ENCODE results near the gene AAK1. TPM values are rescaled to one million over a fixed set of nuclear protein-coding genes. Genes with fewer than 3 reads are reported as not detected.
"Not testable (repeated sequence)": the region's sequence is repeated elsewhere in the genome, so short reads cannot be mapped to it uniquely, and the experiment has no call there.

Gene AAK1
- polyA plus RNA-seq, 3 donors: 9.8 to 18.9 (median 10.8) TPM

- H3K4me3 Mint-ChIP-seq: no peak overlapping the region
- peak in 2 of 3 donors; percentile 40 to 45 for DNase-seq
- H4K20me1 ChIP-seq (ENCODE audit: insufficient read depth, low read length): peaks cover 73% of the 10 kb centered on the region
- TF ChIP-seq CTCF (IDR thresholded peaks at IDR 0.05): no peak
- no peaks in the 10 kb centered on the region for H3K9me3 ChIP-seq (replicated peaks in 1 of 2; ENCODE audit: control insufficient read depth in 1 of 2, insufficient read depth in 1 of 2, low read length in 2 of 2)
- H3K9me3 Mint-ChIP-seq: peaks cover 0 to 3% (median 0%) of the 10 kb centered on the region in 7 donors
- no peaks in the 10 kb centered on the region for H3K36me3 ChIP-seq (replicated peaks in 1 of 2; ENCODE audit: control insufficient read depth in 1 of 2, insufficient read depth in 2 of 2, low read length in 2 of 2)
- intact Hi-C loops (cut with micrococcal nuclease): loop anchor here in 1 of 2 donors (5.0 kb wide), 1 partner anchor 42 kb away; no protein-coding TSS in a partner anchor
- H3K36me3 Mint-ChIP-seq: peaks cover 4 to 5% of the 10 kb centered on the region in 2 donors
- H3K27me3 Mint-ChIP-seq (ENCODE audit: low read depth in 3 of 3): no peaks in the 10 kb centered on the region
- H3K27ac Mint-ChIP-seq: peak overlapping the region; percentile 5 to 77 (median 45)
- H2AFZ ChIP-seq (ENCODE audit: insufficient read depth, low read depth, low read length, poor library complexity, severe bottlenecking): no peak overlapping the region
- H3K27ac ChIP-seq (ENCODE audit: low read depth in 1 of 2, low read length in 2 of 2): peak overlapping the region in 1 of 2 donors; percentile 53
- no peak overlapping the region for H3K9ac ChIP-seq (ENCODE audit: insufficient read depth, low read length, poor library complexity, severe bottlenecking)
- H3K4me1 ChIP-seq (ENCODE audit: control insufficient read depth in 1 of 2, insufficient read depth in 2 of 2, low read length in 2 of 2): peaks cover 71 to 75% of the 10 kb centered on the region in 2 donors
- peaks cover 5% of the 10 kb centered on the region for H3K4me1 Mint-ChIP-seq
- no peak overlapping the region for H3K4me3 ChIP-seq (replicated peaks in 1 of 3; ENCODE audit: low read depth in 2 of 3, low read length in 3 of 3)
- peaks cover 99% of the 10 kb centered on the region for H3K79me2 ChIP-seq (ENCODE audit: insufficient read depth, low read length)
- no peaks in the 10 kb centered on the region for H3K27me3 ChIP-seq (ENCODE audit: control insufficient read depth in 2 of 2, insufficient read depth in 2 of 2, low read length in 2 of 2)
- WGBS (ENCODE audit: insufficient coverage): no CpG with 5 or more reads among the region's 1 CpG
- H3K4me2 ChIP-seq (replicated peaks; ENCODE audit: extremely low read depth, low read length, poor library complexity, severe bottlenecking): peak overlapping the region; percentile 14
Observed at GRCh38 chr2:69624131-69624530, 19.4 kb downstream of the AAK1 start.

DNA sequence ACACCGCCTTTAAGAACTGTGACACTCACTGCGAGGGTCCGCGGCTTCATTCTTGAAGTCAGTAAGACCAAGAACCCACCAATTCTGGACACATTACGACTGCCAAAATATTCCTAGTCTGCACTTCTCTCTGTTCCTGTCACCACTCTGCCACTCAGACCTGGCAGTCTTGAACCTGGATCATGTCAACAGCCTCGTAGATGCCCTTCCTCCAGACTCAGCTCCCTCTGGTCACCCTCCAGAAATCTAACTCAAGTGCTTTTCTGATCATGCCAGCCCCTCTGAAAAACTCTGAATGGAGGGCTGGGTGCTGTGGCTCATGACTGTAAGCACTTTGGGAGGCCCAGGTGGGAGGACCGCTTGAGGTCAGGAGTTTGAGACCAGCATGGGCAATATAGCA is 20.3 kb downstream of the AAK1 start:
- 84% methylated on average over 5 of the region's 7 CpGs for WGBS (ENCODE audit: insufficient coverage)
- Histone ChIP-seq H3K4me3 (replicated peaks in 1 of 3; ENCODE audit: low read depth in 2 of 3, low read length in 3 of 3) (no peak overlapping the region), H3K4me2 (replicated peaks; ENCODE audit: extremely low read depth, low read length, poor library complexity, severe bottlenecking) (no peak overlapping the region), H3K36me3 (replicated peaks in 1 of 2; ENCODE audit: control insufficient read depth in 1 of 2, insufficient read depth in 2 of 2, low read length in 2 of 2) (no peaks in the 10 kb centered on the region), H3K4me1 (ENCODE audit: control insufficient read depth in 1 of 2, insufficient read depth in 2 of 2, low read length in 2 of 2) (peaks cover 69 to 74% of the 10 kb centered on the region in 2 donors), H3K9ac (ENCODE audit: insufficient read depth, low read length, poor library complexity, severe bottlenecking) (no peak overlapping the region), H3K79me2 (ENCODE audit: insufficient read depth, low read length) (peaks cover 100% of the 10 kb centered on the region), H3K27me3 (ENCODE audit: control insufficient read depth in 2 of 2, insufficient read depth in 2 of 2, low read length in 2 of 2) (no peaks in the 10 kb centered on the region), H4K20me1 (ENCODE audit: insufficient read depth, low read length) (peaks cover 73% of the 10 kb centered on the region), H3K27ac (ENCODE audit: low read depth in 1 of 2, low read length in 2 of 2) (no peak overlapping the region), H3K9me3 (replicated peaks in 1 of 2; ENCODE audit: control insufficient read depth in 1 of 2, insufficient read depth in 1 of 2, low read length in 2 of 2) (no peaks in the 10 kb centered on the region), H2AFZ (ENCODE audit: insufficient read depth, low read depth, low read length, poor library complexity, severe bottlenecking) (no peak overlapping the region)
- Mint-ChIP-seq H3K4me1 (peaks cover 5% of the 10 kb centered on the region), H3K27me3 (ENCODE audit: low read depth in 3 of 3) (no peaks in the 10 kb centered on the region), H3K27ac (peak overlapping the region in 4 of 7 donors; percentile 1 to 82 (median 32)), H3K4me3 (no peak overlapping the region), H3K9me3 (peaks cover 0 to 3% (median 0%) of the 10 kb centered on the region in 7 donors), H3K36me3 (peaks cover 4 to 5% of the 10 kb centered on the region in 2 donors)
- DNase-seq: no peak
- TF ChIP-seq CTCF (IDR thresholded peaks at IDR 0.05): no peak
- intact Hi-C loops (cut with micrococcal nuclease): loop anchor here in 1 of 2 donors (5.0 kb wide), 1 partner anchor 41 kb away; no protein-coding TSS in a partner anchor

DNA sequence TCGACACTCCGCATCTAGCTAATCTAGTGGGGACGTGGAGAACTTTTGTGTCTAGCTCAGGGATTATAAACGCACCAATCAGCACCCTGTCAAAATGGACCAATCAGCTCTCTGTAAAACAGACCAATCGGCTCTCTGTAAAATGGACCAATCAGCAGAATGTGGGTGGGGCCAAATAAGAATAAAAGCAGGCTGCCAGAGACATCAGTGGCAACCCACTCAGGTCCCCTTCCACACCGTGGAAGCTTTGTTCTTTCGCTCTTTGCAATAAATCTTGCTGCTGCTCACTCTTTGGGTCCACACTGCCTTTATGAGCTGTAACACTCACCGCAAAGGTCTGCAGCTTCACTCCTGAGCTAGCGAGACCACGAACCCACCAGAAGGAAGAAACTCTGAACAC is 20.7 kb downstream of the AAK1 start:
- H3K27me3 Mint-ChIP-seq (ENCODE audit: low read depth in 3 of 3); H3K27me3 ChIP-seq (ENCODE audit: control insufficient read depth in 2 of 2, insufficient read depth in 2 of 2, low read length in 2 of 2); H3K4me3 ChIP-seq (replicated peaks in 1 of 3; ENCODE audit: low read depth in 2 of 3, low read length in 3 of 3); H3K4me3 Mint-ChIP-seq; H3K4me2 ChIP-seq (replicated peaks; ENCODE audit: extremely low read depth, low read length, poor library complexity, severe bottlenecking); H3K4me1 Mint-ChIP-seq; H3K36me3 Mint-ChIP-seq; H3K9me3 ChIP-seq (replicated peaks in 1 of 2; ENCODE audit: control insufficient read depth in 1 of 2, insufficient read depth in 1 of 2, low read length in 2 of 2); H3K27ac ChIP-seq (ENCODE audit: low read depth in 1 of 2, low read length in 2 of 2); H2AFZ ChIP-seq (ENCODE audit: insufficient read depth, low read depth, low read length, poor library complexity, severe bottlenecking); DNase-seq; H3K9me3 Mint-ChIP-seq; H3K36me3 ChIP-seq (replicated peaks in 1 of 2; ENCODE audit: control insufficient read depth in 1 of 2, insufficient read depth in 2 of 2, low read length in 2 of 2); H3K9ac ChIP-seq (ENCODE audit: insufficient read depth, low read length, poor library complexity, severe bottlenecking): not testable (repeated sequence)
- H3K79me2 ChIP-seq (ENCODE audit: insufficient read depth, low read length): peaks cover 99% of the 10 kb centered on the region
- intact Hi-C loops (cut with micrococcal nuclease): loop anchor here in 1 of 2 donors (5.0 kb wide), 1 partner anchor 41 kb away; no protein-coding TSS in a partner anchor
- H4K20me1 ChIP-seq (ENCODE audit: insufficient read depth, low read length): peaks cover 70% of the 10 kb centered on the region
- peaks cover 65 to 70% of the 10 kb centered on the region in 2 donors for H3K4me1 ChIP-seq (ENCODE audit: control insufficient read depth in 1 of 2, insufficient read depth in 2 of 2, low read length in 2 of 2)
- 80% methylated on average over 1 of the region's 10 CpGs for WGBS (ENCODE audit: insufficient coverage)
- peak overlapping the region in 3 of 7 donors; percentile 1 to 55 (median 8) for H3K27ac Mint-ChIP-seq

Measured in CD14-positive monocyte (primary cell).